HG03196 (cell line): ENCODE results near the gene HECW1.
A peak's percentile ranks its signal among the peaks of the same experiment; 100 is the strongest.

ENCODE experiments used
- ATAC-seq: cut with Tn5 transposase; IDR thresholded peaks from one replicate; pipeline ENCODE4 v1.9.1; 2021; ENCODE audit not compliant: unreplicated experiment

HECW1 gene

GRCh38 chr7:43248961-43249822 is 136.7 kb downstream of the HECW1 start:
- ATAC-seq, result no peak

- no peak for ATAC-seq
These were observed 137.3 kb downstream of the HECW1 start for GRCh38 chr7:43249823-43250145.

- ATAC-seq, result peak; percentile 67
These were observed 148.8 kb downstream of the HECW1 start for GRCh38 chr7:43260980-43261878.

GRCh38 chr7:43265139-43265538 is 152.7 kb downstream of the HECW1 start:
- ATAC-seq, result no peak

GRCh38 chr7:43273939-43274719 is 161.7 kb downstream of the HECW1 start:
- no peak for ATAC-seq

- no peak for ATAC-seq
These were observed 162.3 kb downstream of the HECW1 start for GRCh38 chr7:43274752-43275151.

- ATAC-seq, result no peak
These were observed 164.1 kb downstream of the HECW1 start for GRCh38 chr7:43276547-43276946.

- ATAC-seq, result no peak
These were observed 165.7 kb downstream of the HECW1 start for GRCh38 chr7:43278088-43278644.

GRCh38 chr7:43281268-43281667 is 168.8 kb downstream of the HECW1 start:
- ATAC-seq, result no peak

GRCh38 chr7:43283706-43284105 is 171.3 kb downstream of the HECW1 start:
- no peak for ATAC-seq

GRCh38 chr7:43289826-43290225 is 177.4 kb downstream of the HECW1 start:
- no peak for ATAC-seq

GRCh38 chr7:43290978-43291377 is 178.5 kb downstream of the HECW1 start:
- no peak for ATAC-seq

GRCh38 chr7:43291789-43292188 is 179.3 kb downstream of the HECW1 start:
- no peak for ATAC-seq

GRCh38 chr7:43292384-43292783 is 179.9 kb downstream of the HECW1 start:
- ATAC-seq, result no peak

GRCh38 chr7:43294080-43294630 is 181.7 kb downstream of the HECW1 start:
- ATAC-seq, result no peak

GRCh38 chr7:43295429-43295828 is 183.0 kb downstream of the HECW1 start:
- no peak for ATAC-seq

- ATAC-seq, result no peak
These were observed 183.9 kb downstream of the HECW1 start for GRCh38 chr7:43296306-43296705.

- no peak for ATAC-seq
These were observed 186.2 kb downstream of the HECW1 start for GRCh38 chr7:43298617-43299016.

- no peak for ATAC-seq
These were observed 187.7 kb downstream of the HECW1 start for GRCh38 chr7:43300121-43300520.

- ATAC-seq, result no peak
These were observed 189.8 kb downstream of the HECW1 start for GRCh38 chr7:43302211-43302711.
